K562 (cell line): ENCODE results near the gene TTC8. TPM values are rescaled to one million over a fixed set of nuclear protein-coding genes. Genes with fewer than 3 reads are reported as not detected.

Source experiments
- BACH1 ChIP-seq: fragments of 200-800 bp; sonication (Bioruptor generic); IDR thresholded peaks from 2 replicates; pipeline ENCODE4 v1.6.1; 2016; ENCODE audit warnings: missing genetic modification characterization, missing compliant biosample characterization
- CREM ChIP-seq: IDR thresholded peaks from 2 replicates; pipeline ENCODE4 v1.6.1; 2014; ENCODE audit warnings: antibody characterized with exemption, low read depth
- DPF2 ChIP-seq: fragments of 450-650 bp; IDR thresholded peaks from 2 replicates; pipeline ENCODE4 v1.6.1; 2016
- GABPB1 ChIP-seq: sonication (generic); formaldehyde crosslinking; IDR thresholded peaks from 2 replicates; pipeline ENCODE4 v1.8.0; 2022; ENCODE audit warnings: mild to moderate bottlenecking, missing genetic modification reagents
- IFI16 ChIP-seq: fragments of 250-450 bp; sonication (Bioruptor Pico); IDR thresholded peaks from 2 replicates; pipeline ENCODE4 v2.1.2; 2022; ENCODE audit warnings: mild to moderate bottlenecking, inconsistent platforms
- MTF1 ChIP-seq: fragments of 250-450 bp; sonication (Bioruptor Pico); IDR thresholded peaks from 2 replicates; pipeline ENCODE4 v1.9.0; 2021; ENCODE audit warnings: moderate library complexity, mild to moderate bottlenecking, inconsistent platforms, borderline replicate concordance
- NBN ChIP-seq: fragments of 450-650 bp; IDR thresholded peaks from 2 replicates; pipeline ENCODE4 v1.6.1; 2016; ENCODE audit warnings: low read depth, mild to moderate bottlenecking
- NCOA6 ChIP-seq: fragments of 450-650 bp; IDR thresholded peaks from 2 replicates; pipeline ENCODE4 v1.6.1; 2017; ENCODE audit warnings: mild to moderate bottlenecking
- RBM34 ChIP-seq: fragments of 200-400 bp; formaldehyde crosslinking; IDR thresholded peaks from 2 replicates; pipeline ENCODE4 v1.6.1; 2018; ENCODE audit warnings: low read length, borderline replicate concordance; ENCODE audit not compliant: insufficient read depth
- SNIP1 ChIP-seq: fragments of 450-650 bp; IDR thresholded peaks from 2 replicates; pipeline ENCODE4 v1.7.1; 2017; ENCODE audit warnings: low read depth, mild to moderate bottlenecking
- SP1 ChIP-seq: sonication (generic); formaldehyde crosslinking; IDR thresholded peaks from 2 replicates; pipeline ENCODE4 v1.8.1; 2022; ENCODE audit warnings: mild to moderate bottlenecking, missing genetic modification reagents
- TCF7 ChIP-seq: sonication (generic); IDR thresholded peaks from 2 replicates; pipeline ENCODE4 v1.6.1; 2016; ENCODE audit warnings: antibody characterized with exemption, borderline replicate concordance
- ZNF232 ChIP-seq: sonication (generic); formaldehyde crosslinking; IDR thresholded peaks from 2 replicates; pipeline ENCODE4 v1.8.0; 2022; ENCODE audit warnings: mild to moderate bottlenecking, missing genetic modification reagents
- ZNF253 ChIP-seq: fragments of 250-450 bp; sonication (Bioruptor Pico); conservative IDR thresholded peaks from 2 replicates; pipeline ENCODE4 v1.6.1; 2021; ENCODE audit warnings: mild to moderate bottlenecking
- ZNF668 ChIP-seq: fragments of 250-450 bp; sonication (Bioruptor Pico); IDR thresholded peaks from 2 replicates; pipeline ENCODE4 v1.8.0; 2022; ENCODE audit warnings: mild to moderate bottlenecking, inconsistent platforms
- ZNF778 ChIP-seq: fragments of 450-650 bp; formaldehyde crosslinking; IDR thresholded peaks from 2 replicates; pipeline ENCODE4 v1.4.0; 2020; ENCODE audit warnings: mild to moderate bottlenecking, moderate library complexity
- polyA plus RNA-seq, 8 experiments: library from polyadenylated mRNA; depleted of rRNA in 4 of 8; stranded (reverse) in 5 of 8; unstranded in 3 of 8; fragments of >200 nt; fragmentation: Nextera tagmentation in 2 of 8; fragmentation: Illumina TruSeq in 1 of 8; extraction: Ambion mirVana in 2 of 8; extraction: Trizol in 1 of 8; gene quantifications; 2 replicates each; pipeline versions ENCODE4 v1.2.1 to v1.2.3, GENCODE V29; 2011 to 2014; ENCODE audit warnings: inconsistent platforms in 1 of 8, missing spikeins in 1 of 8
- total RNA-seq, 7 experiments: library from RNA; depleted of rRNA in 6 of 7; stranded (reverse); fragments of >200 nt in 6 of 7; fragmentation: Illumina TruSeq in 2 of 7; extraction: Trizol in 2 of 7; gene quantifications; 2 replicates each; pipeline versions ENCODE4 v1.2.1 to v1.2.3, GENCODE V29; 2011 to 2021; ENCODE audit warnings: low replicate concordance in 1 of 7
- TF ChIP-seq, protein P1 (sequence below), 2 experiments: IDR thresholded peaks in 1 of 2; conservative IDR thresholded peaks in 1 of 2; 2 replicates each; pipeline ENCODE4 v1.6.1; 2016; ENCODE audit warnings: low read depth in 2 of 2, mild to moderate bottlenecking in 1 of 2, missing compliant biosample characterization in 1 of 2, missing genetic modification characterization in 1 of 2, moderate library complexity in 1 of 2
- TF ChIP-seq, protein P2 (sequence below): conservative IDR thresholded peaks from 2 replicates; pipeline ENCODE4 v1.6.1; 2011; ENCODE audit warnings: low read depth, mild to moderate bottlenecking, low read length; ENCODE audit not compliant: control insufficient read depth
- TF ChIP-seq, protein P3 (sequence below): sonication (generic); formaldehyde crosslinking; IDR thresholded peaks from 2 replicates; pipeline ENCODE4 v1.8.0; 2022; ENCODE audit warnings: mild to moderate bottlenecking, missing genetic modification reagents, borderline replicate concordance
- TF ChIP-seq, protein P4 (sequence below): fragments of 450-650 bp; formaldehyde crosslinking; IDR thresholded peaks from 2 replicates; pipeline ENCODE4 v1.4.0; 2022; ENCODE audit warnings: mild to moderate bottlenecking, moderate library complexity

TTC8 gene
- total and polyA plus RNA-seq, 9 of the 15 experiments (the other 6 are each of a cell fraction or from before 2014, with no cell fraction given) = 7.3 to 22.7 (median 9.6) TPM

DNA sequence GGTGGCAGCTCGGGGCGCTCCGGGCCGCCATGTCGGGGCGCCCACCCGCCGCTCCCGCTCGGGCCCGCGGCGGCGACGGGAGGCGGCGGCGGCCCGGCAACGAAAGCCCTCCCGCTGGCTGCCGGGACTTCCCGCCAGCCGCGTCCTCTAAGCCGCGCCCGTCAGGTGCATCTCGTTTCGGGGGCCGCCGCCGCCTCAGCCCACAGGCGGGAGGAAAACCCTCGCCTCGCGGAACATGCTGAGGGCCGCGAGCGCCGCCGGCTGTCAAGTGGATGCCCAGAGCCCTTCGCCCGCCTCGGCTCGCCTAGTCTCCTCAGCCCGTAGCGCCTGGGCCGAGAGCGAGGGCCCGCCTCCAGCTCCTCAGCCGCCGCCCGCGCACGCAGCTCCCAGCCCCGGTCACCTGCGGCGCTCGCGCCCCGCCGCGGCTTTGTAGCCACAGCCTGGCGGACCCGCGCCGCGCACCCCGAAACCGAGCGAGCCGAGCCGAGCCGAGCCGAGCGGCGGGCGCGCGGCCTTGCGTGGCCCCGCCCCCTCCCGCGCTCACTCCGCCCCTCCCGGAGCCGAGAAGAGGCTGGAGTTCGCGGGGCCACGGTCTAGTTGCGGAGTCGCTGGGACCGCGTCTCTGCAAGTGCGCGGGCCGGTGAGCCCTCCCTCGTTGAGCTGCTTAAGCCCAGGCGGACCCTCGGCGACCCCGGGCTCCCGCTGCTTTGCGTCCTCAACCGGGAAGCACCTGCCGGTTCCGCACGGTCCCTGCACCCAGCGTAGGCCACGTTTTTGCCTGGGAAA is 31.8 kb upstream of the TTC8 start, which contains the start of gene EML5 (continued):
- TF ChIP-seq, protein P1, sequence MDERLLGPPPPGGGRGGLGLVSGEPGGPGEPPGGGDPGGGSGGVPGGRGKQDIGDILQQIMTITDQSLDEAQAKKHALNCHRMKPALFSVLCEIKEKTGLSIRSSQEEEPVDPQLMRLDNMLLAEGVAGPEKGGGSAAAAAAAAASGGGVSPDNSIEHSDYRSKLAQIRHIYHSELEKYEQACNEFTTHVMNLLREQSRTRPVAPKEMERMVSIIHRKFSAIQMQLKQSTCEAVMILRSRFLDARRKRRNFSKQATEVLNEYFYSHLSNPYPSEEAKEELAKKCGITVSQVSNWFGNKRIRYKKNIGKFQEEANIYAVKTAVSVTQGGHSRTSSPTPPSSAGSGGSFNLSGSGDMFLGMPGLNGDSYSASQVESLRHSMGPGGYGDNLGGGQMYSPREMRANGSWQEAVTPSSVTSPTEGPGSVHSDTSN (CRISPR knock-in tag; IDR thresholded peaks at IDR 0.05; ENCODE audit: low read depth) = no peak
- TF ChIP-seq, protein P1 (tag; conservative IDR thresholded peaks at IDR 0.05; ENCODE audit: low read depth) = no peak
- no peak for TF ChIP-seq MTF1 (CRISPR knock-in tag)
- no peak for TF ChIP-seq TCF7
- 0 out of 2 replicates have a peak, but pooled peaks have one; percentile 39 for TF ChIP-seq GABPB1
- TF ChIP-seq CREM = peak; percentile 31; the same call in 1 of the 2 replicates
- no peak for TF ChIP-seq BACH1 (tag)
- TF ChIP-seq NBN = no peak
- TF ChIP-seq DPF2 = no peak
- TF ChIP-seq ZNF232 (CRISPR knock-in tag) = no peak
- TF ChIP-seq, protein P2, sequence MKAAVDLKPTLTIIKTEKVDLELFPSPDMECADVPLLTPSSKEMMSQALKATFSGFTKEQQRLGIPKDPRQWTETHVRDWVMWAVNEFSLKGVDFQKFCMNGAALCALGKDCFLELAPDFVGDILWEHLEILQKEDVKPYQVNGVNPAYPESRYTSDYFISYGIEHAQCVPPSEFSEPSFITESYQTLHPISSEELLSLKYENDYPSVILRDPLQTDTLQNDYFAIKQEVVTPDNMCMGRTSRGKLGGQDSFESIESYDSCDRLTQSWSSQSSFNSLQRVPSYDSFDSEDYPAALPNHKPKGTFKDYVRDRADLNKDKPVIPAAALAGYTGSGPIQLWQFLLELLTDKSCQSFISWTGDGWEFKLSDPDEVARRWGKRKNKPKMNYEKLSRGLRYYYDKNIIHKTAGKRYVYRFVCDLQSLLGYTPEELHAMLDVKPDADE = no peak
- TF ChIP-seq ZNF668 = no peak
- TF ChIP-seq SNIP1 = 0 out of 2 replicates have a peak, but pooled peaks have one; percentile 14
- no peak for TF ChIP-seq ZNF778
- no peak for TF ChIP-seq ZNF253 (CRISPR knock-in tag)
- no peak for TF ChIP-seq NCOA6
- no peak for TF ChIP-seq RBM34
- no peak for TF ChIP-seq IFI16 (CRISPR knock-in tag)
- TF ChIP-seq, protein P3, sequence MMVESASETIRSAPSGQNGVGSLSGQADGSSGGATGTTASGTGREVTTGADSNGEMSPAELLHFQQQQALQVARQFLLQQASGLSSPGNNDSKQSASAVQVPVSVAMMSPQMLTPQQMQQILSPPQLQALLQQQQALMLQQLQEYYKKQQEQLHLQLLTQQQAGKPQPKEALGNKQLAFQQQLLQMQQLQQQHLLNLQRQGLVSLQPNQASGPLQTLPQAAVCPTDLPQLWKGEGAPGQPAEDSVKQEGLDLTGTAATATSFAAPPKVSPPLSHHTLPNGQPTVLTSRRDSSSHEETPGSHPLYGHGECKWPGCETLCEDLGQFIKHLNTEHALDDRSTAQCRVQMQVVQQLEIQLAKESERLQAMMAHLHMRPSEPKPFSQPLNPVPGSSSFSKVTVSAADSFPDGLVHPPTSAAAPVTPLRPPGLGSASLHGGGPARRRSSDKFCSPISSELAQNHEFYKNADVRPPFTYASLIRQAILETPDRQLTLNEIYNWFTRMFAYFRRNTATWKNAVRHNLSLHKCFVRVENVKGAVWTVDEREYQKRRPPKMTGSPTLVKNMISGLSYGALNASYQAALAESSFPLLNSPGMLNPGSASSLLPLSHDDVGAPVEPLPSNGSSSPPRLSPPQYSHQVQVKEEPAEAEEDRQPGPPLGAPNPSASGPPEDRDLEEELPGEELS (CRISPR knock-in tag) = no peak
- TF ChIP-seq SP1 = 0 out of 2 replicates have a peak, but pooled peaks have one; percentile 31
- TF ChIP-seq, protein P4, sequence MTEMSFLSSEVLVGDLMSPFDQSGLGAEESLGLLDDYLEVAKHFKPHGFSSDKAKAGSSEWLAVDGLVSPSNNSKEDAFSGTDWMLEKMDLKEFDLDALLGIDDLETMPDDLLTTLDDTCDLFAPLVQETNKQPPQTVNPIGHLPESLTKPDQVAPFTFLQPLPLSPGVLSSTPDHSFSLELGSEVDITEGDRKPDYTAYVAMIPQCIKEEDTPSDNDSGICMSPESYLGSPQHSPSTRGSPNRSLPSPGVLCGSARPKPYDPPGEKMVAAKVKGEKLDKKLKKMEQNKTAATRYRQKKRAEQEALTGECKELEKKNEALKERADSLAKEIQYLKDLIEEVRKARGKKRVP = no peak
